Activated CD4-positive, alpha-beta T cell treated with anti-CD3 and anti-CD28 coated beads, Interleukin-2, amount 10 ng/mL, durations not matched to agents 24 days and 14 days (primary cell): Measurements from ENCODE around the gene CENPH. TPM values are rescaled to one million over a fixed set of nuclear protein-coding genes. Genes with fewer than 3 reads are reported as not detected.
A peak's percentile ranks its signal among the peaks of the same experiment; 100 is the strongest.
"Not testable (repeated sequence)": the region's sequence is repeated elsewhere in the genome, so short reads cannot be mapped to it uniquely, and the experiment has no call there.

Source experiments
- DNase-seq: peaks from one replicate; pipeline ENCODE4 v3.0.0; 2022
- H3K27ac Mint-ChIP-seq: one replicate; pipeline ENCODE4 v1.8.0; 2022; ENCODE audit warnings: mild to moderate bottlenecking, mixed read lengths
- H3K27me3 Mint-ChIP-seq: one replicate; pipeline ENCODE4 v1.8.0; 2022; ENCODE audit warnings: mixed read lengths
- H3K36me3 Mint-ChIP-seq: one replicate; pipeline ENCODE4 v1.8.0; 2022; ENCODE audit warnings: low read depth, mild to moderate bottlenecking, mixed read lengths
- H3K4me1 Mint-ChIP-seq: one replicate; pipeline ENCODE4 v1.8.0; 2021; ENCODE audit warnings: mixed read lengths
- H3K4me3 Mint-ChIP-seq: one replicate; pipeline ENCODE4 v1.8.0; 2022; ENCODE audit warnings: mild to moderate bottlenecking, moderate library complexity, mixed read lengths
- H3K9me3 Mint-ChIP-seq: one replicate; pipeline ENCODE4 v1.8.0; 2021; ENCODE audit warnings: mixed read lengths
- intact Hi-C: fragments of 100-400 bp; cut with micrococcal nuclease; formaldehyde crosslinking; loops from one replicate; pipeline ENCODE4 v1.15.1; 2023
- total RNA-seq: library from RNA; stranded (reverse); gene quantifications from 2 replicates; pipeline ENCODE4 v1.2.3, GENCODE V29; 2022

CENPH gene
- total RNA-seq, 1 donor from 2014 or later = 40.7 TPM

DNA sequence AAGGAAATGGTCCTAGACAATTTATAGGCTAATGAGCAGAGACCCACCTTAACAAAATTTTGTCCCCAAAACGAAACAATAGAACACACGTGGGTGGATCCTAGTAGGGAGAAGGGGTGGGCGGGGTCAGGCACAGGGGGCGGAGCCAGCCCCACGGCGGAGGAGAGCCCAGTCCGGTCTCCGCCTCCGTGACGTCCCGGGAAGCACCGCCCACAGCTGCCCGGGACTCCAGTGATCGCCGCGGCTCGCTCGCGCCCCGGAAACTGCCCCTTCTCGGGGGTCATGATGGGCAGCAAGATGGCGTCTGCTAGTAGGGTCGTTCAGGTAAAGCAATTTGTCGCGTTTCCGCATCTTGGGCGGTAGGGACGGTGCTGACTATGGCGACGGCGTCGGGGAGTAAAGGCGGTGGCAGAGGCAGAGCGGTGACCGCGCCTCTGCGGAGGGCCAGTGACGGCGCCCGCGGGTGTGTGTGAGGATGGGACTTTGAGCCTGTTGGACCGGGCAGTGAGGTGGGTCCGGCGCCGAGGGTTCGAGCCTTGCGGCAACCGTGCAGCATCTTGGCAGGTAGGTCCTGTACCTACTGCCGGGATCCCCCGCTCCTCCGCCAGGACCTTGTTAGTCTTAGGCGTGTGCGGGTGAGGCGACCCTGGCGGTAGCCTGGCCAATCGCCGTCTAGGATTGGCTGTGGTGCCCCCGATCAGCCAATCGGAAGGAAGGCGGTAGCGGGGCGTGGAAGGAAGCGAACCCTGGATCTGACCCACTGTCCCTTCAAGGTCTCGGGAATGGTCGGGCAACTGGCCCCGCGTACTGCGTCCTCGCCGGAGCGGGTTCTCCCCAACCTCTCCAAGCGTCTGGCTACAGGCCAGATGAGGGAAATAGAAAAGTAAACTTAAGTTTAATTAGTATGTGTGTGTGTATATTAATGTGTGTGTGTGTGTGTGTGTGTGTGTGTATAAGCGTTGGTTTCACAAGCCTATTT, 28.5 kb downstream of the CENPH start:
- Mint-ChIP-seq H3K27ac (peak overlapping the region; percentile 98), H3K27me3 (no peaks in the 10 kb centered on the region), H3K4me3 (peak overlapping the region; percentile 96), H3K9me3 (no peaks in the 10 kb centered on the region), H3K4me1 (peaks cover 17% of the 10 kb centered on the region), H3K36me3 (peaks cover 15% of the 10 kb centered on the region)
- peak; percentile 98 for DNase-seq
- intact Hi-C loops = loop anchor here (1.0 kb wide), 5 partner anchors 16 to 151 kb away; partner anchors contain the start of genes AK6, CCNB1, CDK7 and CENPH

DNA sequence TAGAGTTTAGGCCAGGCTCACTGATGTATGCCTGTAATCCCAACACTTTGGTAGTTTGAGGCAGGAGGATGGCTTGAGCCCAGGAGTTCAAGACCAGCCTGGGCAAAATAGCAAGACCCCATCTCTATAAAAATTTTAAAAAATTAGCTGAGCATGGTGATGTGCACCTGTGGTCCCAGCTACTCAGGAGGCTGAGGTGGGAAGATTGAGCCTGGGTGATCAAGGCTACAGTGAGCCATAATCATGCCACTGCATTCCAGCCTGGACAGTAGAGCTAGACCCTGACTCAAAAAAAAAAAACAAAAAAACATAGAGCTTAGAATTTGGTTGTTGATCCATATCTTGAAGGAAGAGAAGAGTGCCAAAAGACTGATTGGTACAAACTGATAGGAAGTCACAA, 30.6 kb downstream of the CENPH start:
- H3K4me1 Mint-ChIP-seq = peaks cover 15% of the 10 kb centered on the region
- no peaks in the 10 kb centered on the region for H3K27me3 Mint-ChIP-seq
- peaks cover 16% of the 10 kb centered on the region for H3K36me3 Mint-ChIP-seq
- intact Hi-C loops = no loop called here
- no peaks in the 10 kb centered on the region for H3K9me3 Mint-ChIP-seq
- H3K27ac Mint-ChIP-seq = no peak overlapping the region
- no peak for DNase-seq
- H3K4me3 Mint-ChIP-seq = no peak overlapping the region

DNA sequence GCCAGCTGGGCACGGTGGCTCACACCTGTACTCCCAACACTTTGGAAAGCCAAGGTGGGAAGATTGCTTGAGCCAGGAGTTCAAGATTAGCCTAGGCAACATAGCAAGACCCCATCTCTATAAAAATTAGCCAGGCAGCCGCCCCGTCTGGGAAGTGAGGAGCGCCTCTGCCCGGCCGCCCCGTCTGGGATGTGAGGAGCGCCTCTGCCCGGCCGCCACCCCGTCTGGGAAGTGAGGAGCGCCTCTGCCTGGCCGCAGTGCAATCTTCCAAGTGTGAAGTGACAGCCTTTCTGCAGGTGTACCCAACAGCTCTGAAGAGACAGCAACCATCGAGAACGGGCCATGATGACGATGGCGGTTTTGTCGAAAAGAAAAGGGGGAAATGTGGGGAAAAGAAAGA, 31.0 kb downstream of the CENPH start:
- H3K4me3 Mint-ChIP-seq, H3K27ac Mint-ChIP-seq, intact Hi-C loops, H3K9me3 Mint-ChIP-seq, H3K27me3 Mint-ChIP-seq, DNase-seq: not testable (repeated sequence)
- peaks cover 13% of the 10 kb centered on the region for H3K36me3 Mint-ChIP-seq
- peaks cover 14% of the 10 kb centered on the region for H3K4me1 Mint-ChIP-seq

DNA sequence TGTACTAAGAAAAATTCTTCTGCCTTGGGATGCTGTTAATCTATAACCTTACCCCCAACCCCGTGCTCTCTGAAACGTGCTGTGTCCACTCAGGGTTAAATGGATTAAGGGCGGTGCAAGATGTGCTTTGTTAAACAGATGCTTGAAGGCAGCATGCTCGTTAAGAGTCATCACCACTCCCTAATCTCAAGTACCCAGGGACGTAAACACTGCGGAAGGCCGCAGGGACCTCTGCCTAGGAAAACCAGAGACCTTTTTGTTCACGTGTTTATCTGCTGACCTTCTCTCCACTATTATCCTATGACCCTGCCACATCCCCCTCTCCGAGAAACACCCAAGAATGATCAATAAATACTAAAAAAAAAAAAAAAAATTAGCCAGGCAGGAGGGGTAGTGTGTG, 31.4 kb downstream of the CENPH start:
- H3K27me3 Mint-ChIP-seq, intact Hi-C loops, H3K27ac Mint-ChIP-seq, DNase-seq, H3K4me3 Mint-ChIP-seq, H3K9me3 Mint-ChIP-seq: not testable (repeated sequence)
- peaks cover 14% of the 10 kb centered on the region for H3K36me3 Mint-ChIP-seq
- peaks cover 14% of the 10 kb centered on the region for H3K4me1 Mint-ChIP-seq

DNA sequence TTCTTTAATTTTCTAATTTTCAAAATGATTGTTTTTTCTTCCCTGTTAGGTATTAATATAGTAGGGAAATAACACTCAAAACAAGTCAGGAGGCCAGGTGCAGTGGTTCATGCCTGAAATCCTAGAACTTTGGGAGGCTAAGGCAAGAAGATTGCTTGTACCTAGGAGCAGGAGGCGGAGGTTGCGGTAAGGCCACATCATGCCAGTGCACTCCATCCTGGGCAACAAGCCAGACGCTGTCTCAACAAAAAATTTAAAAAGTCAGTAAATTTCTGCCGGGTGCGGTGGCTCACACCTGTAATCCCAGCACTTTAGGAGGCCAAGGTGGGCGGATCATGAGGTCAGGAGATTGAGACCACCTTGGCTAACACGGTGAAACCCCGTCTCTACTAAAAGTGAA, 35.1 kb downstream of the CENPH start:
- Mint-ChIP-seq H3K4me1 (peaks cover 1% of the 10 kb centered on the region), H3K27ac (no peak overlapping the region), H3K9me3 (no peaks in the 10 kb centered on the region), H3K36me3 (peaks cover 20% of the 10 kb centered on the region), H3K27me3 (no peaks in the 10 kb centered on the region), H3K4me3 (no peak overlapping the region)
- intact Hi-C loops = no loop called here
- no peak for DNase-seq

DNA sequence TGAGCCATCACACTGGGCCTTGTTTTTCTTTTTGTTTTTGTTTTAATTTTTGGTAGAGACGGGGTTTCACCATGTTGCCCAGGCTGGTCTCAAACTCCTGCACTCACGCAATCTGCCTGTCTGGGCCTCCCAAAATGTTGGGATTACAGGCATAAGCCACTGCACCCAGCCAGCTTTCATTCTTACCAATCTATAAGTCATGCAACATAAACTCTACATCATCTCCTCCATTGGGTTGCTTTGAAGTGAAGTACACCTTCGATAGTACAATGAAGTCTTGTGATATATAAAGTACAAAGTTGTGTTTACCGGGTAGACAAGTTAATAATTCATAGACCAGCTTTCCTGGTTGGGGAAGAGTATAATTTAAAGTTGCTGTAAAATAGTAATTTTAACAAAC, 36.5 kb downstream of the CENPH start:
- no peaks in the 10 kb centered on the region for H3K27me3 Mint-ChIP-seq
- peaks cover 21% of the 10 kb centered on the region for H3K36me3 Mint-ChIP-seq
- no peaks in the 10 kb centered on the region for H3K9me3 Mint-ChIP-seq
- no peak for DNase-seq
- no peak overlapping the region for H3K4me3 Mint-ChIP-seq
- intact Hi-C loops = no loop called here
- H3K4me1 Mint-ChIP-seq = no peaks in the 10 kb centered on the region
- H3K27ac Mint-ChIP-seq = no peak overlapping the region

DNA sequence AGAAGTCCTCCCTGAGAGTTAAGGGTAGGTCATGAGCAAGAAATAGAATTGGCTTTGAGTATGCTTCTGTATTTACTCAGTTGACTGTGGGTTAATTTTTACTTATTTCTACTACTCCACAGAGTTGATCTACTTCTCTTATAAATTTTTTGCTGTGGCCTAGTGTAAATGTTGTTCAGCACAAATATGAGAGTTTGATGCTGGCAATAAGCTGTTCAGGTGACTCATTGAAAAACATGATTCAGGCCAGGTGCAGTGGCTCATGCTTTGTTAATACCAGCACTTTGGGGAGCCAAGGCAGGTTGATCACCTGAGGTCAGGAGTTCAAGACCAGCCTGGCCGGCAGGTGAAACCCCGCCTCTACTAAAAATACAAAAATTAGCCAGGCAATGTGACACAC, 40.8 kb downstream of the CENPH start:
- Mint-ChIP-seq H3K27ac (no peak overlapping the region), H3K4me3 (no peak overlapping the region), H3K27me3 (no peaks in the 10 kb centered on the region), H3K9me3 (no peaks in the 10 kb centered on the region), H3K36me3 (peaks cover 14% of the 10 kb centered on the region), H3K4me1 (peaks cover 8% of the 10 kb centered on the region)
- intact Hi-C loops = no loop called here
- no peak for DNase-seq

DNA sequence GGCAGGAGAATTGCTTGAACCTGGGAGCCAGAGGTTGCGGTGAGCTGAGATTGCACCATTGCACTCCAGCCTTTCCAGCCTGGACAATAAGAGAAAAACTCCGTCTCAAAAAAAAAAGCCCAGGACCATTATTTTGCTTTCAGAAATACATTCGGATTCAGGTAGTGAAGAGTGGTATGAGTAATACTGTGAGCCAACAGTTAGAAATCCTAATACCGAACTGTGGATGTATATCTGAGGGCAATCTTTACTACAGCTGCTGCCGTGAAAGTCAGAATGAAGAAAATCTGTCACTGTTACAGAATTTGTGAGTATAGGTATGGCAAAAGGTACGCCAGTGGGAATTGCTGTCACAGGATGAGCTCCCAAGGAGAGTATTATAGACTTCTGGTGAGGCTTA, 41.9 kb downstream of the CENPH start:
- H3K4me3 Mint-ChIP-seq = no peak overlapping the region
- no peaks in the 10 kb centered on the region for H3K27me3 Mint-ChIP-seq
- H3K36me3 Mint-ChIP-seq = peaks cover 10% of the 10 kb centered on the region
- H3K4me1 Mint-ChIP-seq = peaks cover 12% of the 10 kb centered on the region
- no peaks in the 10 kb centered on the region for H3K9me3 Mint-ChIP-seq
- DNase-seq = no peak
- intact Hi-C loops = no loop called here
- no peak overlapping the region for H3K27ac Mint-ChIP-seq

DNA sequence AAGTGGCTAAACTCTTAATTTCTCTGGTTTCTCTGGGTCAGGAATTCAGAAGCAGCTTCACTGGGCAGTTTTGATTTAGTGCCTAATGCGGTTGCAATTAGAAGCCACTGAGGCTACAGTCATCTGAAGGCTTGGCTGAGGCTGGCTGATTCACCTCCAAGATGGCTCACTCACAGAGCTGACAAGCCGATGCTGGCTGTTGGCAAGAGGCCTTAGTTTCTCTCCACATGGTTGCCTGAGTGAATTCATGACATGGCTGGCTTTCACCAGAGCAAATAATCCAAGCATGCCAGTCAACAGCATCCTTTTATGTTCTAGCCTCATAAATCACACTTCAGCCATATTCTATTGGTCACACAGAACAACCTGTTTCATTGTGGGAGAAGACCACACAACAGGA, 42.5 kb downstream of the CENPH start:
- Mint-ChIP-seq H3K27ac (no peak overlapping the region), H3K4me3 (no peak overlapping the region), H3K9me3 (no peaks in the 10 kb centered on the region), H3K27me3 (no peaks in the 10 kb centered on the region), H3K4me1 (peaks cover 14% of the 10 kb centered on the region), H3K36me3 (peaks cover 12% of the 10 kb centered on the region)
- intact Hi-C loops = no loop called here
- no peak for DNase-seq

DNA sequence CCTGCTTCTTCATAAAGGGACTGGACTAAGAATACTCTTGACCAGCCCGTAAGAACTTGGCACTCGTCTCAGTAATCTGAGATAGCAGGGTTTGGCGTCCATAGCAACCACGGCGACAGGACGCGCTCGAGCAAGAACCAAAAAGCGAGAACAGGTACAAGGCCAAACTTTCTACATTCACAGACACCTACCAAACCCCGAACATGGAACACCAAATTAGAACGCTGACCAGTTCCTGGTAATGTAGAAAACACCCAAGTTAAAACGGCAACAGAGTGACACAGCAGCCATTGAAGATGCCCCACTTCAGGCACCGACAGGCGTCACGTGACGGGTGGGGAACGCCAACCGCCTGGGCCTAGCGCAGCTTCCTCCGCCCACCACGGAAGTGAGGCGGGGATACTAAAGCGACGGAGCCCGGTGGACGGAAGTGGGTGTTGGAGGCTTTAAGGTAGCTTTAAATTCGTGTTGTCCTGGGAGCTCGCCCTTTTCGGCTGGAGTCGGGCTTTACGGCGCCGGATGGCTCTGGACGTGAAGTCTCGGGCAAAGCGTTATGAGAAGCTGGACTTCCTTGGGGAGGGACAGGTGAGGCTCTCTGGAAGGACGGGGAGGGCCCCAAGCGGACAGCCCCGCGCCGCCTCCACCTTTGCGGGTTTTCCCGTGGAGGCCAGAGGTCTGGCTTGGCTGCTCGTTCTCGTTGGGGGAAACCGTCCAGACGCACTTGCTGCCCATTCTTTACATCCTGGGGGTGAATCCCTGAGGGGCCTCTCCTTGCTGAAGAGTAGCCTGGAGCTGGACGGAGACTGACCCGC, 45.3 kb downstream of the CENPH start, which contains the start of gene CDK7:
Gene CDK7 (plus strand): TSS at position 430 of the 812 bp plus-strand sequence. CDS start 90 bp downstream, at position 520.
- peaks cover 26% of the 10 kb centered on the region for H3K36me3 Mint-ChIP-seq
- intact Hi-C loops = loop anchor here (1.0 to 2.0 kb wide), 6 partner anchors 16 to 141 kb away; partner anchors contain the start of genes AK6, CCNB1, CENPH and RAD17
- peak within 1 kb of the TSS; percentile 97 for H3K4me3 Mint-ChIP-seq
- H3K4me1 Mint-ChIP-seq = peaks cover 28% of the 10 kb centered on the region
- no peaks in the 10 kb centered on the region for H3K9me3 Mint-ChIP-seq
- H3K27me3 Mint-ChIP-seq = no peaks in the 10 kb centered on the region
- peak; percentile 98 for DNase-seq
- peak within 1 kb of the TSS; percentile 86 for H3K27ac Mint-ChIP-seq

DNA sequence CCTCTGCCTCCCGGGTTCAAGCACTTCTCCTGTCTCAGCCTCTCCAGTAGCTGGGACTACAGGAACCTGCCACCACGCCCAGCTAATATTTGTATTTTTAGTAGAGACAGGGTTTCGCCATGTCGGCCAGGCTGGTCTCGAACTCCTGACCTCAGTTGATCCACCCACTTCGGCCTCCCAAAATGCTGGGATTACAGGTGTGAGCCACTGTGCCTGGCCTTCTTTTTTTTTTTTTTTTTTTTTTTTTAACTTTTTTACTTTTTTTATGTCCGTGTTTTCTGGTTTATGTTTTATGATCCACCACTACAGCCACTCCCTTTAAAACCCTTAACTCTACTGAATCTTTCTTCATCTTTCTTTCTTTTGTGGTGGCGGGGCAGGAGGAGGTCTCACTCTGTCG, 47.4 kb downstream of the CENPH start:
- H3K27me3 Mint-ChIP-seq, H3K9me3 Mint-ChIP-seq, intact Hi-C loops, DNase-seq: not testable (repeated sequence)
- Mint-ChIP-seq H3K36me3 (peaks cover 35% of the 10 kb centered on the region), H3K4me1 (peaks cover 33% of the 10 kb centered on the region), H3K27ac (peak overlapping the region; percentile 68), H3K4me3 (peak overlapping the region; percentile 58)

DNA sequence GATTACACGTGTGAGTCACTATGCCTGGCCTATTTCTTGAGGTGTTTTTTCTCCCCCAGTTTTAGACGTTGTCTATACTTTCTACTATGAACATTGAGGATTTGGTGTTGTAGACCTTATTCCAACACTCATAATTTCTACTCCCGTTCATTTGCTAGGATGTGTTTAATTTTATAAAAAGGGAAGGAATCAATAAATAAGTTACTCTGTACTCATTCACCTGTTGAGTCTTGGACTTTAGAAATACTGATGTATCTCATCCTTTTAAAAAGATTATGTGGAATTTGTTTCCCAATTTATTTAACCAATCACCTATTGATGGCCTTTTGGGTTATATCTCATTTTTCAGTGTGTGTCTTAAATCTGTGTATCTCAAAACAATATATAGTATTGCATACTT, 48.5 kb downstream of the CENPH start:
- H3K4me3 Mint-ChIP-seq = peak overlapping the region; percentile 58
- intact Hi-C loops = no loop called here
- no peaks in the 10 kb centered on the region for H3K27me3 Mint-ChIP-seq
- no peak for DNase-seq
- peaks cover 42% of the 10 kb centered on the region for H3K36me3 Mint-ChIP-seq
- no peak overlapping the region for H3K27ac Mint-ChIP-seq
- H3K4me1 Mint-ChIP-seq = peaks cover 38% of the 10 kb centered on the region
- no peaks in the 10 kb centered on the region for H3K9me3 Mint-ChIP-seq

DNA sequence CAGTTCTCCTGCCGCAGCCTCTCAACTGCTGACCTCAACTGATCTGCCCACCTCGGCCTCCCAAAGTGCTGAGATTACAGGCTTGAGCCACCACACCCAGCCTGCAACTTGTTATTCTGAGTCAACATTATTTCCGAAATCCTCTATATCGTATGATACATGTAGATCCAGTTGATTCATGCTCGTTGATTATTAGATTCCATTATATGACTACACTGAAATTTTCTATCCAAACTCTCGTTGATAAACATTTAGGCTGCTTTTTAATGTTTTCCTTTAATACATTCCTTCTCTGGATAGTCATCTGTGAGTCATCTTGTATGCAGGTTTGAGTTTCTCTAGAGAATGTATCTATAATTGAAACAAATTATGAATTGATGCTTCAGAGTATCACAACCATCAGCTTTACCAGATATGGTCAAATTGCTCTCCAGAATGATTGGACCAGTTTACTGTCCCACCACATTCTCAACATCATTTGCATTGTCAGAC, 49.4 kb downstream of the CENPH start:
- H3K27ac Mint-ChIP-seq = no peak overlapping the region
- no peak overlapping the region for H3K4me3 Mint-ChIP-seq
- intact Hi-C loops = no loop called here
- no peaks in the 10 kb centered on the region for H3K9me3 Mint-ChIP-seq
- H3K36me3 Mint-ChIP-seq = peaks cover 48% of the 10 kb centered on the region
- peaks cover 40% of the 10 kb centered on the region for H3K4me1 Mint-ChIP-seq
- H3K27me3 Mint-ChIP-seq = no peaks in the 10 kb centered on the region
- no peak for DNase-seq
